Measurements from ENCODE around the gene CACFD1.

The CACFD1 gene

GRCh38 chr9:133496861-133497842 lies 37.4 kb downstream of the CACFD1 start:
- Mint-ChIP-seq H3K27ac (peak overlapping the region in 2 of 3 experiments; percentile 17 to 47), H3K36me3 (ENCODE audit: low read depth) (peaks cover 9% of the 10 kb centered on the region), H3K4me1 (peaks cover 33% of the 10 kb centered on the region), H3K27me3 (ENCODE audit: low read depth) (peaks cover 10% of the 10 kb centered on the region), H3K4me3 (no peak overlapping the region), H3K9me3 (peaks cover 19% of the 10 kb centered on the region)
- TF ChIP-seq CTCF (IDR thresholded peaks at IDR 0.05; ENCODE audit: unreplicated experiment in 3 of 3): no peak

- H3K4me3 Mint-ChIP-seq: no peak overlapping the region
- peaks cover 15% of the 10 kb centered on the region for H3K36me3 Mint-ChIP-seq (ENCODE audit: low read depth)
- H3K9me3 Mint-ChIP-seq: peaks cover 32% of the 10 kb centered on the region
- H3K27me3 Mint-ChIP-seq (ENCODE audit: low read depth): peaks cover 10% of the 10 kb centered on the region
- peak in 1 of 3 experiments; percentile 9 for TF ChIP-seq CTCF (IDR thresholded peaks at IDR 0.05; ENCODE audit: unreplicated experiment in 3 of 3)
- no peak overlapping the region for H3K27ac Mint-ChIP-seq
- H3K4me1 Mint-ChIP-seq: peaks cover 20% of the 10 kb centered on the region
These were observed 39.5 kb downstream of the CACFD1 start for GRCh38 chr9:133499132-133499891.

- Mint-ChIP-seq H3K9me3 (peaks cover 32% of the 10 kb centered on the region), H3K27ac (peak overlapping the region in 1 of 3 experiments; percentile 58), H3K27me3 (ENCODE audit: low read depth) (peaks cover 10% of the 10 kb centered on the region), H3K4me3 (no peak overlapping the region), H3K4me1 (peaks cover 20% of the 10 kb centered on the region), H3K36me3 (ENCODE audit: low read depth) (peaks cover 15% of the 10 kb centered on the region)
- no peak for TF ChIP-seq CTCF (IDR thresholded peaks at IDR 0.05; ENCODE audit: unreplicated experiment in 3 of 3)
These were observed 40.1 kb downstream of the CACFD1 start for GRCh38 chr9:133499892-133500270.

GRCh38 chr9:133502112-133502511 lies 42.3 kb downstream of the CACFD1 start:
- peaks cover 15% of the 10 kb centered on the region for H3K36me3 Mint-ChIP-seq (ENCODE audit: low read depth)
- H3K4me3 Mint-ChIP-seq: no peak overlapping the region
- peaks cover 10% of the 10 kb centered on the region for H3K27me3 Mint-ChIP-seq (ENCODE audit: low read depth)
- H3K27ac Mint-ChIP-seq: peak overlapping the region in 1 of 3 experiments; percentile 12
- no peak for TF ChIP-seq CTCF (IDR thresholded peaks at IDR 0.05; ENCODE audit: unreplicated experiment in 3 of 3)
- peaks cover 27% of the 10 kb centered on the region for H3K4me1 Mint-ChIP-seq
- peaks cover 32% of the 10 kb centered on the region for H3K9me3 Mint-ChIP-seq

- no peaks in the 10 kb centered on the region for H3K27me3 Mint-ChIP-seq (ENCODE audit: low read depth)
- peak overlapping the region in 2 of 3 experiments; percentile 63 to 69 for H3K27ac Mint-ChIP-seq
These were observed 45.5 kb downstream of the CACFD1 start for GRCh38 chr9:133505186-133505830.

More at GRCh38 chr9:133505186-133505830, 45.5 kb downstream of the CACFD1 start:
- Mint-ChIP-seq H3K4me1 (peaks cover 35% of the 10 kb centered on the region), H3K36me3 (ENCODE audit: low read depth) (peaks cover 15% of the 10 kb centered on the region), H3K9me3 (peaks cover 29% of the 10 kb centered on the region), H3K4me3 (no peak overlapping the region)
- no peak for TF ChIP-seq CTCF (IDR thresholded peaks at IDR 0.05; ENCODE audit: unreplicated experiment in 3 of 3)
